Measurements from ENCODE around the gene SLAIN1. TPM values are rescaled to one million over a fixed set of nuclear protein-coding genes. Genes with fewer than 3 reads are reported as not detected.

Gene SLAIN1
- total and polyA plus RNA-seq, 2 donors (not counting 3 experiments of a cell fraction or from before 2014, with no cell fraction given): 4.1 to 4.3 TPM

DNA sequence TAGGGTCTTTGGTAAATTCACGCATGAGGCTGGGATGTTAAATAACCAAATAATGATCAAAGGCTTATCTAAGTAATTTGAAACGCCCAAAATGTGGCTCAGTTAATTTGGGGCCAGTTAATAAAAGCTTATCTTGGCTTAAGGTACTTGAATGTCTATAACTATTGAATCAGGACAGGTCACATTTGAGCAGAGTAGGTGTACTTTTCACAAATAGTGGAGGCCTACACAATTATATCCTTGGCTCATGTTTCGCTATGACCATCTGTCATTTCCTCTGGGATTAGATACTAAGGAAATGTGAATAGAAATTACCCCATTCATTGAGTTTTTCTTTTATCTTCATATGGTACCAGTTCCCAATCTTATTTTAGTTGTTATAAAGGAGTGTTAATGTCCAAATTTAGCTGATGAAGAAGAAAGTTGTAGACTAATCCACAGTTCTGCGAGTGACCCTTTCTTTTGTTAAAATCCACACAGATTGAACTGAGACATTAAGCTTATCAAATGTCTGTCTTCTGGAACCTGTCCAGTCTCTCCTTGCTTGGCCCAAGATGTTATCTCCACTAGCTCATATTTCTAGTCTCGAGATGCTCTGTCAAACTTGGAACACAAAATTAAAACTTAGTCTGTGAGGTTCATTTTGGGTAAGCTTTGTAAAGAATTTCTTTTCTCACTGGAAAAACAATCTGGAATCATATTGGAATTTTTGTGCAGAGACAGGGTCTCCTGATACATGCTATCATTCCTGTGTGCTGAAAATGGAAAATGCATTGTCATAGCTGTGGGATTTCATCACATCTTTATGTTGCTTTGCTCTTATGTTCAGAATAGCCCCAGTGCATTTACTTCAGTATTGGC is 31.0 kb downstream of the SLAIN1 start:
- ChIA-PET POLR2A (no interaction called here), CTCF (no interaction called here)
- Histone ChIP-seq H3K9ac (replicated peaks; ENCODE audit: extremely low read depth, insufficient read depth, low read length) (no peak overlapping the region), H3K4me2 (ENCODE audit: insufficient read depth, low read length) (no peak overlapping the region), H3K79me2 (ENCODE audit: control insufficient read depth, insufficient read depth, low read length) (no peaks in the 10 kb centered on the region), H4K20me1 (replicated peaks; ENCODE audit: control insufficient read depth, extremely low read depth, insufficient read depth, low read length) (no peaks in the 10 kb centered on the region), H3K27ac (ENCODE audit: insufficient read depth, low read depth, low read length) (no peak overlapping the region), H3K9me3 (replicated peaks; ENCODE audit: control insufficient read depth, insufficient read depth, low read length) (no peaks in the 10 kb centered on the region), H3K9me1 (replicated peaks; ENCODE audit: control insufficient read depth, extremely low read depth, insufficient read depth, low read length) (no peaks in the 10 kb centered on the region), H3K4me3 (replicated peaks in 1 of 3; ENCODE audit: insufficient read depth in 1 of 3, low read depth in 1 of 3, low read length in 3 of 3) (no peak overlapping the region), H3K4me1 (ENCODE audit: control insufficient read depth, extremely low read depth, insufficient read depth, low read length) (no peaks in the 10 kb centered on the region), H3K27me3 (ENCODE audit: control insufficient read depth in 2 of 2, insufficient read depth in 2 of 2, low read length in 2 of 2) (no peaks in the 10 kb centered on the region), H3K36me3 (ENCODE audit: control insufficient read depth in 2 of 2, extremely low read depth in 1 of 2, insufficient read depth in 2 of 2, low read length in 2 of 2) (no peaks in the 10 kb centered on the region), H2AFZ (ENCODE audit: low read depth, low read length) (no peak overlapping the region)
- no peak for DNase-seq (ENCODE audit: low read depth, low spot score)
- intact Hi-C loops (cut with micrococcal nuclease): no loop called here
- no peak for FAIRE-seq
- TF ChIP-seq GATA2 (IDR thresholded peaks at IDR 0.05; ENCODE audit: insufficient read depth, insufficient read length, low read depth, low read length) (peak; percentile 12), POLR2AphosphoS5 (IDR thresholded peaks at IDR 0.05; ENCODE audit: insufficient read depth, low read depth, low read length) (no peak)
- dilution Hi-C loops (cut with MboI; ENCODE audit: extremely low pct_ligation_motif_present, low sequenced_read_pairs): no loop called here
- no TSS peak for BruUV-seq (replicated peaks)

GRCh38 chr13:77729502-77730221 is 32.2 kb downstream of the SLAIN1 start:
- no peaks in the 10 kb centered on the region for H3K36me3 ChIP-seq (ENCODE audit: control insufficient read depth in 2 of 2, extremely low read depth in 1 of 2, insufficient read depth in 2 of 2, low read length in 2 of 2)
- no peak overlapping the region for H3K4me3 ChIP-seq (replicated peaks in 1 of 3; ENCODE audit: insufficient read depth in 1 of 3, low read depth in 1 of 3, low read length in 3 of 3)
- ChIA-PET POLR2A (no interaction called here), CTCF (no interaction called here)
- TF ChIP-seq, protein P1, sequence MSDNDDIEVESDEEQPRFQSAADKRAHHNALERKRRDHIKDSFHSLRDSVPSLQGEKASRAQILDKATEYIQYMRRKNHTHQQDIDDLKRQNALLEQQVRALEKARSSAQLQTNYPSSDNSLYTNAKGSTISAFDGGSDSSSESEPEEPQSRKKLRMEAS (IDR thresholded peaks at IDR 0.05; ENCODE audit: insufficient read depth, insufficient read length): no peak
- TF ChIP-seq JUN (IDR thresholded peaks at IDR 0.05; ENCODE audit: borderline replicate concordance, insufficient read depth, insufficient read length, low read depth) (no peak), POLR2A (IDR thresholded peaks at IDR 0.05; ENCODE audit: low read depth, low read length) (no peak), MYC (IDR thresholded peaks at IDR 0.05; ENCODE audit: low read depth, low read length) (no peak), EZH2 (IDR thresholded peaks at IDR 0.05; ENCODE audit: borderline replicate concordance, low read depth, low read length, severe bottlenecking) (no peak), GATA2 (IDR thresholded peaks at IDR 0.05; ENCODE audit: insufficient read depth, insufficient read length, low read depth, low read length) (no peak), FOS (IDR thresholded peaks at IDR 0.05; ENCODE audit: borderline replicate concordance, insufficient read depth, low read length) (no peak), POLR2AphosphoS5 (IDR thresholded peaks at IDR 0.05; ENCODE audit: insufficient read depth, low read depth, low read length) (no peak)
- TF ChIP-seq, protein P2, sequence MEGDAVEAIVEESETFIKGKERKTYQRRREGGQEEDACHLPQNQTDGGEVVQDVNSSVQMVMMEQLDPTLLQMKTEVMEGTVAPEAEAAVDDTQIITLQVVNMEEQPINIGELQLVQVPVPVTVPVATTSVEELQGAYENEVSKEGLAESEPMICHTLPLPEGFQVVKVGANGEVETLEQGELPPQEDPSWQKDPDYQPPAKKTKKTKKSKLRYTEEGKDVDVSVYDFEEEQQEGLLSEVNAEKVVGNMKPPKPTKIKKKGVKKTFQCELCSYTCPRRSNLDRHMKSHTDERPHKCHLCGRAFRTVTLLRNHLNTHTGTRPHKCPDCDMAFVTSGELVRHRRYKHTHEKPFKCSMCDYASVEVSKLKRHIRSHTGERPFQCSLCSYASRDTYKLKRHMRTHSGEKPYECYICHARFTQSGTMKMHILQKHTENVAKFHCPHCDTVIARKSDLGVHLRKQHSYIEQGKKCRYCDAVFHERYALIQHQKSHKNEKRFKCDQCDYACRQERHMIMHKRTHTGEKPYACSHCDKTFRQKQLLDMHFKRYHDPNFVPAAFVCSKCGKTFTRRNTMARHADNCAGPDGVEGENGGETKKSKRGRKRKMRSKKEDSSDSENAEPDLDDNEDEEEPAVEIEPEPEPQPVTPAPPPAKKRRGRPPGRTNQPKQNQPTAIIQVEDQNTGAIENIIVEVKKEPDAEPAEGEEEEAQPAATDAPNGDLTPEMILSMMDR (IDR thresholded peaks at IDR 0.05; ENCODE audit: extremely low read depth in 1 of 2, insufficient read depth in 1 of 2, low read depth in 1 of 2, low read length in 2 of 2): no peak
- no peak overlapping the region for H3K27ac ChIP-seq (ENCODE audit: insufficient read depth, low read depth, low read length)
- H4K20me1 ChIP-seq (replicated peaks; ENCODE audit: control insufficient read depth, extremely low read depth, insufficient read depth, low read length): no peaks in the 10 kb centered on the region
- no peaks in the 10 kb centered on the region for H3K9me1 ChIP-seq (replicated peaks; ENCODE audit: control insufficient read depth, extremely low read depth, insufficient read depth, low read length)
- H2AFZ ChIP-seq (ENCODE audit: low read depth, low read length): no peak overlapping the region
- H3K9ac ChIP-seq (replicated peaks; ENCODE audit: extremely low read depth, insufficient read depth, low read length): no peak overlapping the region
- H3K9me3 ChIP-seq (replicated peaks; ENCODE audit: control insufficient read depth, insufficient read depth, low read length): no peaks in the 10 kb centered on the region
- dilution Hi-C loops (cut with MboI; ENCODE audit: extremely low pct_ligation_motif_present, low sequenced_read_pairs) (no loop called here), intact Hi-C loops (cut with micrococcal nuclease) (no loop called here)
- no peaks in the 10 kb centered on the region for H3K27me3 ChIP-seq (ENCODE audit: control insufficient read depth in 2 of 2, insufficient read depth in 2 of 2, low read length in 2 of 2)
- no peaks in the 10 kb centered on the region for H3K79me2 ChIP-seq (ENCODE audit: control insufficient read depth, insufficient read depth, low read length)
- H3K4me2 ChIP-seq (ENCODE audit: insufficient read depth, low read length): no peak overlapping the region
- FAIRE-seq: no peak
- DNase-seq (ENCODE audit: low read depth, low spot score): no peak
- BruUV-seq (replicated peaks): no TSS peak
- no peaks in the 10 kb centered on the region for H3K4me1 ChIP-seq (ENCODE audit: control insufficient read depth, extremely low read depth, insufficient read depth, low read length)
